HG03460 (cell line): Measurements from ENCODE around the gene TSPYL6.

ENCODE experiments used
- ATAC-seq: cut with Tn5 transposase; IDR thresholded peaks from one replicate; pipeline ENCODE4 v1.9.1; 2021; ENCODE audit not compliant: unreplicated experiment

The TSPYL6 gene

DNA sequence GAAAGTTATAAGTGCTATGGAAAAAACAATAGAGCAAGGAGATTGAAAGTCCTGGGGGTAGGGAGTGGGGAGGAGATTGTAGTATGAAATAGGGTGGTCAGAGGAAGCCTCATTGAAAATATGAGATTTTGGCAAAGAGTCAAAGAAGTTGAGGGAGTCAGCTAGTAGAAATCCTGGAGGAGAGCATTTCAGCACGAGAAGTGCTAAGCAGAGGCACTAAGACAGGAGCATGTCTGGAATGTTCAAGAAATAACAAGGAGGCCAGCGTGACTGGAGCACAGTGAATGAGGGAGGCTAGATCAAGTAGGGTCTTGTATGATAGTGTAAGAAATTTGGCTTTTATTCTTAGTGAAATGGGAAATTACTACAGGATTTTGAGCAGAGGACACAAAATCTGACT lies 2.1 kb upstream of the TSPYL6 start:
- ATAC-seq: no peak

DNA sequence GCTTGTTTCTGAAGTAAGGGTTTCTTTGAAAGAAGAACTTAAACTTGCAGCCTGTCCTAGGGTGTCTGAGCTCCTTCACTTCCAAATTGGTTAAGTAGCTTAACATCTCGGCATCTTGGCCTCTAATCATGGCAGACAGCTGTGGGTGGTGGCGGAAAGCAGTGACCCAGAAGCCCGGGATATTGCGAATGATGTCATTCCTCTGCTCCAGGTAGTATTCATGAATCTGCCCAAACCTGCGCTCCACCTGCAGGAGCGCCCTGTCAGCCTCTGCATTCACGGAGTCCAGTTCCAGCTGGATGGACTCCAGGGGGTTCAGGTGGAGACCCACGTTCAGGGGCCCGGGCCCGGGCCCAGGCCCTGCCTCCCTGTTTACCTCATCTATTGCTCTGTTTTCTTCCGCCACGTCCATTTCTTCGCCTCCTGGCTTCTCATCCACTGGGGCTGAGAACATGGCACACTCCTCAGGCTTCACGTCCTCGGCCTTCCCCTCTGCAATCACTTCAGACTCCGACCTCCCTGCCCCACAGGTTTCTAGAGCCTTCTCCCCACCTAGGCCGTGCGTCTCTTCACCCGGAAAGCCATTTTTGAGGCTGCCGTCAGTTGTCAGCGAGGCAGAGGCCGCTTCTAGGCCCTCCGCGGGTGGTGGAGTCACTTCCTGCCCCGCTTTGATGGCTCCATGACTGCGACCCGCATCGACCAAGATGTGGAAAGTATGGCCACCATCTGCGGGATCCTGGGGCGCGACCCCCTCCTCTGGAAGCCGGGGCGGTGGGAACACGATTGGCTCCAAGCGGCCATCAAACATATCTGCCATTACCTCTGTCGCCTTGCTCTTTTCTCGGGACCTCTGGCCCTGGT lies 569 bp downstream of the TSPYL6 start:
- ATAC-seq: no peak

DNA sequence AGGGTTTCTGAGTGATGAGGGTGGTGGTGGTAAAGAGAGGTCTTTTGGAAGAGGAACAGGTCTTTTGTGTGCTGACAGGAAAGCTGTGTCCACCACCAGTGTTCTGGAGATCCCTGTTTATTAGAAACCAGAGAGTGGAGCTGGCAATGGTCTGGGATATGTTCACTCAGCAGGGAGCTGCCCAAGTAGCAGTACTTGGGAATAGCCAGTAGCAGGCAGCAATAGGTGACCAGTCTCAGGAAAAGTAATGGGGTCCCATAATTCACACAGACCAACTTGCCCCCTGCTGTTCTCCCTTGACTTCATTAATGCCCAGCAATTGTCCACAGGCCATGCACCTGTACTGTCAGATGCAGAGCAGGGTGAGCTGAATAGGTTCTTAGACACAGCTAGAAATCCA lies 1.8 kb downstream of the TSPYL6 start:
- ATAC-seq: no peak

DNA sequence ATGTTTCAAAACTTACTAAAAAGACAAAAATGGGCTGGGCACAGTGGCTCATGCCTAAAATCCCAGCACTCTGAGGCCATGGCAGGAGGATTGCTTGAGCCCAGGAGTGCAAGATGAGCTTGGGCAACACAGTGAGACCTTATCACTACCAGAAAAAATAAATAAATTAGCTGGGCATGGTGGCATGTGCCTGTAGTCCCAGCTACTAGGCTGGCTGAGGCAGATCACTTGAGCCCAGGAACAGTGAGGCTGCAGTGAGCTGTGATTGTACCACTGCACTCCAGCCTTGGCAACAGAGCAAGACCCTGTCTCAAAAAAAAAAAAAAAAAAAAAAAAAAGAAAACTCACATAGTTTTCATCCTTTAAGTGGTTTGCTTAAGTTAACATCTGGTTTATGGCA lies 6.4 kb downstream of the TSPYL6 start:
- no peak for ATAC-seq

DNA sequence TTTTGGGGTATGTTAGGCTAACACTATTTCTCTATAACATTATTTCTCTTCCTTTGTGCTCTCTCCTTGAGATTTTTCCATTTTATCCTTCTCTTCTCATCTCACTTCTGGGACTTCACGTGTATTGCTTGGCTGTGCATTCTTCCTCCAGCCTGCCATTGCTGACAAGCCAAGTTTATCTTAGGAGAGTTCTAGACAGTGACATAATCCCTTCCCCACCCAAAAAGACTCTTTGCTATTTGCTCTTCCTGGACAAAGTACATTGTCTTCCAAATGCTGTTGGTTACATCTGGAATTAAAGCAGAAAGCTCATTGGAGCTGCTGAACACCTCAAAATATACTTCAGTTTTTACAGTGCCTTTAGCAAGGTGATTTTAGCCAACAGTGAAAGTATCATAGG lies 8.9 kb downstream of the TSPYL6 start:
- ATAC-seq: no peak

DNA sequence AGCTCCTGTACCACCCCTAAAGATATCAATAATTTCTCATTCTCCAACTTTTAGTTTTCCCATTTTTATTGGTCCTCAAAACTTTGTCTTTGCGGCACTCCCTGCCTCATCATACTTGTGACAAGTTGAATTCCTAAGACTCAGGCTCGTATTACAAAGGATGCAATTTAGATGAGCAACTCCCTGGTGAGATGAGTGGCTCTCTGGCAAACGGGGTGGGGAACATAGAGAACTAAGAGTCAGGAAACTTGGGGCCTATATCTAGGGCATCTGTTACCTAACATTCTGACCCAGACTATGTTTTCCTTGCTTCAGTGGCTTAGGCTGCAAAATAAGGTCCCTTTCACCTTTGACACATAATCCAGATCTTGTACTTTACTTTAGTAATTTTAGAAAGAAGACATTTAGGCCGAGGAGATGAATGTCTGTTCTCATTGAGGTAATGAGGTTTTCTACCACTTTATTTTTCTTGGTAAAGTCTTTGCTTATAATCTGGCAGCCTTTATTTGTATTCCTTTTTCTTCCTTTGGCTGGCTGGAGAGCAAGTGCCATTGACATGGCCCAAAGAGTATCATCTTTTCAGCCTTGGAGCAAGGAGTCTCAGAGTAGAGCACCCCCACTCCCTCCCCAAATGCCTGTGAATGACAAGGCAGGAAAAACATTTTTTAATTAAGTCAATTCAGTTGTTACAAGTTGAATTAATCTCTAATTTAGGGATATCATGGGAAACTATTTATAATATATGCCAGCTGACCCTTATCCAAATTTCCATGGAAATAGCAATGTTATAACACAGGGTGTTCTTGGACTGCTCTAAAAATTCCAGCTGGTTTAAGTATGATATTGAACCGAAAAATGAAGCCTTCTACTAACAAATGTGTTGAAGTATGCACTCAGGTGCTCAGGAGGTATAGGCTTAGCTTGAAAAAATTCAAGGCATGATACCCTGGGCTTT lies 15.2 kb downstream of the TSPYL6 start:
- no peak for ATAC-seq

- ATAC-seq: no peak
These were observed 16.6 kb downstream of the TSPYL6 start for GRCh38 chr2:54239427-54239826.

GRCh38 chr2:54237428-54237827 lies 18.6 kb downstream of the TSPYL6 start:
- no peak for ATAC-seq

DNA sequence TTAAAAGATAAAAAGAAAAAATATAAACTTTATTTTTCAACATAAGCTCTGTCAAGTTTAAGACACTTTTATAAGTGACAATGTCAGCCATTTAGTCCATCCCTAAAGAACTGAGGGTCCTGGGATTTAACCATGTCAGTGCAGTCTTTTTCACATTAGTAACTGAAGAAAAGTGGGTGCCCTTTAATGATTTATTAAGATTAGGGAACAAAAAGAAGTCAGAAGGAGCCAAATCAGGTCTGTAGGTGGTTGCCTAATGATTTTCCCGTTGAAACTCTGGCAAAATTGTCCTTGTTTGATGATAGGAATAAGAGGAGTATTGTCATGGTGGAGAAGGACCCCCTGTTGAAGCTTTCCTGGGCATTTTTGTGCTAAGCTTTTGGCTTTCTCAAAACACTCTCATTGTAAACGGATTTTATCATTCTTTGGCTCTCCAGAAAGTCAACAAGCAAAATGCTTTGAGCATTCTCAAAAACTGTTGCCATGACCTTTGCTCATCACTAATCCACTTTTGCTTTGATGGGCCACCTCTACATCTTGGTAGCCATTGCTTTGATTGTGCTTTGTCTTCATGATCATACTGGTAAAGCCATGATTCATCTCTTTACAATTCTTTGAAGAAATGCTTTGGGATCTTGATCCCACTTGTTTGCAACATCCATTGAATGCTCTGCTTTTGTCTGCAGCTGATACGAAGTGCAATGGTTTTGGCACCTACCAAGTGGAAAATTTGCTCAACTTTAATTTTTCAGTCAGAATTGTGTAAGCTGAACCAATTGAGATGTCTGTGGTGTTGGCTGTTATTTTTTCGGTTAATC lies 22.0 kb downstream of the TSPYL6 start:
- ATAC-seq: no peak

DNA sequence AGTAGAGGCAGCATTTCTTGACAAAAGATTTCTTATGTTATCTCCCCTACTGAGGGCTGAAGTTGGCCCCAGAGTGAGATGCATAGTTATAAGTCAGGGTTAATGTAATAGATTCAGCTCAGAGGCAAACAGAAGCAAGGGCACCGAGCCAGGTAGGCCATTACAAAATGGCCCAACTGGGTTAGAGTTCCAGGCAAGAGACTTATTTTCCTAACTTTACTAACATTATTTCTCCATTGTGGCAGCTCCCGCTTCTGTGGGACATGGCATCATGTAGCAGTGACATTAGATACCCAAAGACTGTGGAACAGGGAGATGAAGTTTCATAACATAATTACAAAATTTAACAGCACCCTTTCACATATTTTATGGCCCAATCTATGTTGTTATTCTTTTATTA lies 27.1 kb downstream of the TSPYL6 start:
- no peak for ATAC-seq

GRCh38 chr2:54227798-54228197 lies 28.2 kb downstream of the TSPYL6 start:
- ATAC-seq: no peak

DNA sequence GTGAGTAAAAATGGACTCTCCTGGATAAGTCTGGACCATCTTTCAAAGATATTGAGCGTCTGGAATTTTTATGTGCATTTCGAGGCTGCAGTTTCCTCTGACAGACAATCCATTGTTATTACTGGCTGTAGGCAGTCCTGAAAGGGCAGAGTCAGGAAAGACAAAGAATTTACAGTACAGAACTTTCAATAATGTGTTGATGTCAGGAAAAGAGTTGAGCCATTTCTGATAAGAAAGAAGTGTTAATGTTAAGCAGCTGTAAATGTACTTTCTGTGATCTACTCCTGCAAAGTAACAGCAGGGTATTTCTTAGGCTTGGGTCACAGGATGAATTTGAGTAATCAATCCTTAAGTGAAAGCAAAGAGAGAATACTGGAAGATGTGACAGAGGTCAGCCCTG lies 29.8 kb downstream of the TSPYL6 start:
- no peak for ATAC-seq

DNA sequence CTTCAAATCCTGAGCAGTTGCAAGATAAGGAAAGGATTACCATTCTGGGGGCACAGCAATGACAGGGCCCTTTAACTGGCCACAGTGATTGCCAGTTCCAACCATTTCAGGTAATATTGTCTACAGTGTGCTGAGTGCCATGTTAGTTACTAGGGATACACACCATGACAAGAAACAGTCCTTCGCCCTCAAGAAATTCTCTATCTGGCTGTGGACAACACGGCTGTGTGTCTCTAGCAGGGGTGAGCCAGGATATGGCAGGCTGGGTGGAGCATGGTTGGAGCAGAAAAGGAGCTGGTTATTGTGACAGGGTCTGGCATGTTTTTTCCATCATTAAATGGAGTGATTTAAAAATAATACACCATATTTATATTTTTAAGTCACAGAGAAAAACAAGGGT lies 31.0 kb downstream of the TSPYL6 start:
- no peak for ATAC-seq

DNA sequence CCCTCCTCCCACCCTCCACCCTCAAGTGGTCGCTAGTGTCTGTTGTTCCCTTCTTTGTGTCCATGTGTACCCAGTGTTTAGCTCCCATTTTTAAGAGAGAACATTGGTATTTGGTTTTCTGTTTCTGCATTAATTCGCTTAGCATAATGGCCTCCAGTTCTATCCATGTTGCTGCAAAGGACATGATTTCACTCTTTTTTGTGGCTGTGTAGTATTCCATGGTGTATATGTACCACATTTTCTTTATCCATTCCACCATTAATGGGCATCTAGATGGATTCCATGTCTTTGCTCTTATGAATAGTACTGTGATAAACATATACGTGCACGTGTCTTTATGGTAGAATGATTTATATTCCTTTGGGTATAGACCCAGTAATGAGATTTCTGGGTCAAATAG lies 42.9 kb downstream of the TSPYL6 start:
- no peak for ATAC-seq

DNA sequence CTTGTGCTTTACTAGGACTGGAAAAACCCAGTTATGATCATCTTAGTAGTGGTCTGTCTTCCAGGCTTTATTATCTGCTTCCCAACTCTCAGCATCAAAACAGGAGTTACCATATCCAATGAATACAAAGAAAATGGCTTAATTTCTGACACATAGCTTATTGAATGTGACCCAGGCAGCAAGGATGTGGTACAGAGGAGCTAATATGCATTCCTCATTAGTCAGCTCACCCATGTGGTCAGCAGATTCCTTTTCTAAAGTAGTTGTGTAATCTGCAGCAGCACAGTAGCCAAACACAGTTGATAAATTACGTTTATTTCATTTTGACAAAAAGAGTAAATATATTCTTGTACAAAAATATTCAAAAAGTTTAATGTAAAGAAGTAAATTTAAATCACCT lies 43.6 kb downstream of the TSPYL6 start:
- ATAC-seq: no peak

- ATAC-seq: no peak
These were observed 46.6 kb downstream of the TSPYL6 start for GRCh38 chr2:54209379-54209778.

GRCh38 chr2:54208364-54209240 lies 47.4 kb downstream of the TSPYL6 start:
- no peak for ATAC-seq

DNA sequence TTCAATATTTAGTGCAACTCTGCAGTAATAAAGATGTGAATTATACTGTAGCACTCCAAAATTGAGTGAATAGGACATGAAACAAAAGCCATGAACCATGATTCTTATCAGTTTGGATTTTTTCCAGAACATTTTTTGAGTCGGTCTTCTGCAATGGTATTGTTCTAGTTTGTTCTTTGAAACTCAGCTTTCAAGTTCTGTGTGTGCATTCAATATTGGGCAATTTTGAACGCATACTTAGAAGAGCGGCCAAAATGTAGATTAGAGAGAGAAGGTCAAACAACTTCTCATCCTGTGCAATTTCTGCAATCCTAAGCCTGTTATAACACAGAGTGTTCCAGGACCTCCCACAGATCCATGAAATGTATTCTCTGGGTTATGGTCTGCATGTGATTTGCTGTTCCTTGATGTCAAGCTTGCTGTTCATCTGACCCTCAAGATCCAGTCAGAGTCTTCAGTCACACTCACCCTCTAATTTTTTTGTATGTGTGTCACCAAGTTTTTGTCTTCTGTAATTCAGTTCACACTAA lies 48.3 kb downstream of the TSPYL6 start:
- ATAC-seq: no peak

GRCh38 chr2:54206596-54206995 lies 49.4 kb downstream of the TSPYL6 start:
- ATAC-seq: no peak

DNA sequence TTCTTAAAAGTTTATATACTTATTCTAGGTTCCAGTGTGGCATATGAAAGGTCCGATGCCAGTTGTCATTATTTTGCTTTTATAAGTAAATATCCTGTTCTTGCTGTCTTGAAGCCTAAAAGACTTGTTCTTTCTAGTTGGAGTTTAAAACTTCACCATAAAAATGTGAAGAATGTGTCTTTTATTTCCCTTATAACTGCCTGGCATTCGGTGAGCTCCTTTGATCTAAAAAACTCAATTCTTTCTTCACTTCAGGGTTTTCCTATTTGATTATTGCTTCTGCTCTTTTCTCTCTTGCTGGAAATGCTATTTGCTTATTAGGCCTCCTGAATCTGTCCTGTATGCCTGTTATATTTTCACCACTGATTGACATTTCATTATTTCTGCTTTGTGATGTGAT lies 51.6 kb downstream of the TSPYL6 start:
- no peak for ATAC-seq
